HCEC 1CT (cell line): Measurements from ENCODE around the gene IFI27L1.

Source experiments
- DNase-seq: peaks from one replicate; pipeline ENCODE4 v3.0.0-alpha.2; 2017

Gene IFI27L1

DNA sequence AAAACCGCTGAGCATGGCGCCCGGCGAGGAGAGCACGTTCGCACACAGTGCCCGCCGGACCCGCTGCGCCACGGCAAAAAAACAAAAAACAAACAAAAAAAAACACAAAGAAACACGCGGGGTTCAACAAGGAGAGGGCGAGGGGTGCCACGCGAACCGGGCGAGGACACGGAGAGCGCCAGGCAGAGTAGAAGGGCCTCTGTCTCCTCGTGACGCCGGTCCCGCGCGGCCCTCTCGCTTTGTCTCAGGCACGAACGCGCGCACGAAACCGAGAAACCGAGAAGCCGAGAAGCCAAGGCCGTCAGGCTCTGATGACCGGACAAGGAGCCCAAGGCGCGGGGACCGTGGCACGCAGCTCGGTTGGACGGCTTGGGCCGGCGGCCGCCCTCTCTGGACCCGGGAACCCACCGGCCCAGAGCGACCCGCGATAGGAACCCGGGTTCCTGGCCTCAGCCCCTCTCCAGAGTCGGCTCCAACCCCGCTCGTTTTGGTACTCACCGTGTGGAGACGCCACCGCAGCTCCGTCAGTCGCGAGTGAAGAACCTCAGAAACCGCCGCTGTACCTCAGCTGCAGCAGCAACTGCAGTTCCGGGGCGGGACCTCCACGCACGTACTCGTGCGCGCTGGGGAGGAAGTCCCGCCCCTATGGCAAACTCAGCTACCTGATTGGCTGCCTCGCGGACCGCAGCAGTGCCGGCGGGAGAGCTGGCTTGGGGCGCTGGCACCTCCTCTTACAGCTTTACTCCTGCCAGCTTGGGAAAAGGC, at the start of gene IFI27L1, which contains the start of gene DDX24:
Gene IFI27L1 (plus strand): TSS at position 690 of the 765 bp plus-strand sequence. CDS start 15,628 bp downstream, outside the sequence.
Gene DDX24 (minus strand): TSS at position 582 of the 765 bp plus-strand sequence. CDS start 1,460 bp downstream, outside the sequence.
- peak; percentile 94 for DNase-seq

DNA sequence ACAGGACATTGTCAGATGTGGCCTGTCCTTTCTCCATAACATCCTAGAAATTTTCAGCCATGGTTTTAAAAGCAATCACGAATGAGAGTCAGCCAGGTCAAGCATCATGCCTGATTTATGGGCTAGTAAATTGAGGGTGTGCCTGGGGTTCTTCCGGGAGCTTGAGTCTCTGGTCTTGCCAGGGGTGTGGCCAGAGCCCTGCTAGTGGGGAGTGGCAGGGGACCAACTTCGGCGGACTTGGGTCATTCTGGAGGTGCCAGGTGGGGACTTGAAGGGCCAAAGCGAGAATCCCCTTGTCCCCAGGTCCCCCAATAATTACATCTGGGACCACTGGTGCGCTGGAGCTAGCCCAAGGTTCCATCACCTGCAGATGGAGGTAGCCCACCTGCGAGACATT, 49.2 kb upstream of the IFI27L1 start:
- DNase-seq: no peak

DNA sequence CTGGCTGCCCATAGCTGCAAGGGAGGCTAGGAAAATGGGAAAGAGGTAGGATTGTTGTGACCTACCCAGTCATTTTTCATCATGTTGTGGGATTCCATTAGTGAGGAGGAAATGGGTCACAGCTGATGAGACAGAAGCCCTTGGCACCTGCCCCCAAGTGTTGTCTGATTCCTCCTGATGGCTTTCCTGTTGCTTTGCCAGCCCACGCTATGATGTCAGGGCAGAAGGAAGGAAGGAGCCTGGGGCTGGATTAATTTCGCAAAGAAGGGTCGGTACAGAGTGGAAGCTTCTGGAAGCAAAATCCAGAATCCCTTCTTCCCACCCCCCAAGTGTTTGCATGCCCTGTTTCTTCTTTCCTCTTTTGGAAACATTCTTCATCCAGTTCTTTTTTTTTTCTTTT, 46.2 kb upstream of the IFI27L1 start:
- DNase-seq: no peak

- DNase-seq: peak; percentile 60
Measured at GRCh38 chr14:94036313-94037167, 44.6 kb upstream of the IFI27L1 start.

- DNase-seq: no peak
Measured at GRCh38 chr14:94037954-94038353, 43.2 kb upstream of the IFI27L1 start.

GRCh38 chr14:94038510-94038909, 42.6 kb upstream of the IFI27L1 start:
- no peak for DNase-seq

GRCh38 chr14:94038921-94039629, 42.0 kb upstream of the IFI27L1 start:
- DNase-seq: no peak

GRCh38 chr14:94040247-94040646, 40.9 kb upstream of the IFI27L1 start:
- DNase-seq: no peak

DNA sequence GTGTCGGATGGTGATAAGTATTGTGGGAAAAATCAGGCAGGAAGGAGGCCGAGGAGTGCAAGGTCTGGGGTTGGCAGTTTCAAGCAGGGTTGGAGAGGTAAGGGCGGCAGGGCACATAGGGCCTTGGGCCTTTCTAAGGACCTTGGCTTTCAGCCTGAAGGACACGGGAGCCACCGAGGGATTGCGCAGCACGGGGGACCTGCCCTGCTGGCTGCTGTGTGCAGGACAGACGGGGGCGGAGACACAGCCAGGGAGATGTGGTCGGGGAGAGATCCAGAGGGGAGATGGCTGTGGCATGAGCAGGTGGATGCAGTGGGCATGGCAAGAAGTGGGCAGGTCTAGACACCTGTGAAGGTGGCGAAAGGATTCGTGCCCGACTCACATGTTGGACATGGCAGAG, 40.3 kb upstream of the IFI27L1 start:
- no peak for DNase-seq

- peak; percentile 88 for DNase-seq
Measured at GRCh38 chr14:94041551-94042346, 39.4 kb upstream of the IFI27L1 start.

DNA sequence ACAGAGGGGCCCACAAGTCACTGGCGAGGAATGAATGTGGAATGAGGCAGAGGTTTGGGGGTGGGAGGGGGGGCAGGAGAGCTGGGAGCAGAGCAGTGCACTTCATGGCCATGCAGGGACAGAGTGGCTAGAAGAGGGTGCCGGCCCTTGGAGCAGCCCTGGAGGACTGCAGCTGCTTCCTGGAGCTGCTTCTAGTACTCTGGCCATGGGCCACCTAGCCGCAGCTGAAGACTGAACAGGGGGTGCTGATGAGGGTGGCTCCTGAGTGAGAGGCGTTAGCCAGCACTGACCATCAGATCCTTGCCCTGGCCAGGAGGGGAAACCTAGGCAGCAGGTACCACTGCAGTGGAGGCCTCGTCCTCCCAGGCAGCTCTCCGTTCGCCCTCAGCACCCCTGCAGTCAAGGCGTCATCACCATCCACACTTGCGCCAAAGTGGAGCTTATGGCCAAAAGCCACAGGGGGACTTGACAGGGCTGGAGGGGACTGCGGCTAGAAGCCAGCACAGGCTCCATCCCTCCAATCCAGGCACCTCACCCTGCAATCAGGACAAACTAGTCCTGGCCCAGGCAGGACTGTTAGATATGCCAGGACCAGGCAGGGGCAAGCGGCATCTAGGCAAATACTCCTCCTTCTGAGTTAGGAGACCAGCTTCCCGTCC, 38.5 kb upstream of the IFI27L1 start:
- DNase-seq: no peak

DNA sequence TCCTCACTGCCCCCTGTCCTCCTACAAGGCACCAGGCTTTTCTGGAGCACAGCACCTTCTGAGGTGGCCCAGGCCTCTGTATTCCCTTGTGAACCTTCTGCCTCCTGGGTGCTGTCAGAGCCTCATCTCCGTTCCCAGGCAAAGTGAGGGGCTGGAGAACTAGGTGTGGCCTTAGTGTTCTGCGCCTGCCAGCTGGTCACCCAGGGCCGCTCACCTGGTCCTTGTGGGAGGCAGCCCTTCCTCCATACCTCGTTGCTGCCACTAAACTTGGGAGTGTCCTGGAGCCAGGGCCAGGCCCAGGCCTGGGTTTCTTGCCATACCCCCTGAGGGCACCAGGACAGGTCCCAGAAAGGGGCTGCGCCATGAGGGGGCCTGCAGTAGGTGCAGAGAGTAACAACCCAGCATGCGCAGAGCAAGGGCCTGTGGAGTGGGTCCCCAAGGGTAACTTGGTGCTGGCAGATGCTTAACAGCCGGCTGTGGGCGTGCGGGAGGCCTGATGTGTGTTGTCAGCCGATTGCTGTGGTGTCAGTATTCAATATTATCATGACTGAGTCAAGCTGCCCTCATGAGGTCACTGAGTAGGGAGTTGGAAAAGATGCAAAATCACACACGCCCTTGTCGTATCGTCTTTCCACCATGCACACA, 37.9 kb upstream of the IFI27L1 start:
- no peak for DNase-seq

- no peak for DNase-seq
Measured at GRCh38 chr14:94043756-94044475, 37.2 kb upstream of the IFI27L1 start.

DNA sequence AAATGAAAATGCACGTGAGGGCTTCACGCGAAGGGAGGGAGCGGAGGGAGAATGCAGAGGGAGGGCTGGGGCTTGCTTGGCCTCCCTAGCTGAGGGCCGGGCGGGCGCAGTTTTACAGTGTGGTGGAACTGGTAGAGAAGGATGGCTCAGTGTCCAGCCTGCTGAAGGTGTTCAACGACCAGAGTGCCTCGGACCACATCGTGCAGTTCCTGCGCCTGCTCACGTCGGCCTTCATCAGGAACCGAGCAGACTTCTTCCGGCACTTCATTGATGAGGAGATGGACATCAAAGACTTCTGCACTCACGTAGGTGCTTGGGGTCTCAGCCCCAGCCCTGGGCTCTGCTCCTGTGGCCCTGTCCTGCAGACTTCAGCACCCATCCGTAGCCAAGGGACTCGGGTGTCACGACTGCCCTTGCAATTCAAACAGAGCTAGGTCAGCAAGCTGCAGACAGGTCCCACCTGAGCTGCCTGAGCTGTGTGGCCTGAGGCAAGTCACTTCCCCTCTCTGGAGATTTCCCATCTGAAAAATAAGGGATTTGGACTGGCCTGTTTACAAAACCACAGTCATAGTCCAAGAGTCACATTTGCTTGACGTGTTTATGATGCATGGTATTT, 36.5 kb upstream of the IFI27L1 start:
- DNase-seq: no peak

DNA sequence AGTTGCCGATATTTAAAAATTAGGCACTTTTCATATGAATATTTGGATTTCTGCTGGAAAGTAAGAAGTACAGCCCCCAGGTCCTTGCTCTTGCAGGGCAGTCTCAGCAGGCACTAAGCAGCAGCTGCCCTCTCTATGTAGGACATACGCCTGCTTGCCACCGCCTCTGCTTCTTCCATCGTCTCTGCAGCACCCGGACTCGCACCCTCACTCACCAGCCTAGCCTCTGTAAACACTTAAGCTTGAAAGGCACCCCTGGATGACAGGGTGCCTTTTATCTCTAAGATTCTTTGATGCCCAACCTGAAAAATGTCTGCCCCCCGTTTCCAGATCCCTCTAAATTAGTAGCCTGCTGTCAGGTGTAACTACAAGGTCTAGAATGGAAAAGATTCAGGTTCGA, 36.0 kb upstream of the IFI27L1 start:
- no peak for DNase-seq

GRCh38 chr14:94045563-94046345, 35.4 kb upstream of the IFI27L1 start:
- no peak for DNase-seq

DNA sequence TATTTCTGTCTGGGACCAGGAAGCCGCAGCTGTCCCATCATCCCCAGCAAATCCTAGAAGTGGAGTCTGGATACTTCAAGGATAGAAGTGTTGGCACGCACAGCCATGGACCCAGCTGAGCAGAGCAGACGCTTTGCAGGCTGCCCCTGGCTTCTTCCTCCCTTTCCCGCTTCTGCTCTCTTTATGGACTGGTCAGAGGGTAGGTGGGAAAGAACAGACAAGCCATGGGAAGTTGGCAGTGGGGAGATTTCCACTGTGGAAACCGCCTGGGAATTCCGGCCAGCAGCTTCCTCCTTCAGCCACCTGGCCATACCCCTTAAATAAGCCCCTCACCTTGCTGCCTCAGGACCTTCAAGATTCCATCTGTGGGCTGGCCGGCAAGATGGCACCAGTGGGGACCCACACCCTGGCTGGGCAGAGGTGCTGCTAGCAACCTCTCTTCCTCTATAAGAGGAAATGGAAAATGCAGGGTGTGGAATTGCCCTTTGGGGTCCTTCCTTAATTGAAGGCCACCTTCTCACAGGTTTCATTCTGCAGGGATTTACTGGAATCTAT, 34.3 kb upstream of the IFI27L1 start:
- DNase-seq: no peak

DNA sequence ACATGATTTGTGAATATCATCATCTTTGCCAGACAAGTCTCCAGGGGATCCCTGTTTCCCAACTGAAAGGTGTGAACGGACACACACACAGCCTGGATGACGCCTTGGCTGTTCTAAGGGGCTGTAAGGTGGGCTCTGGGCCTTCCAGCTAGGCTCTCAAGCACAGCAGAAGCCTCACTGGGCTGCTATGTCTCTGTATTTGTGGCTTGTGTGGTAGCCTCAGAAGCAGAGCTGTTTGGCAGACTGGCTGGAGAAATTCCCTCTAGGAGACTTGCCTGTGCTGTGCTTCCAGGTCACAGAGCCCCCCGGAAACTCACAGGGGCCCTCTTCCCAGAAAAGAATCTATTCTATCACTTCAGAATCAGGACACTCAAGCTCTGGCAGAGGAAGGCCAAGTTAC, 33.5 kb upstream of the IFI27L1 start:
- no peak for DNase-seq
